Left ventricle myocardium superior (tissue), 1 donor: ENCODE data around the gene ANKH. TPM values are rescaled to one million over a fixed set of nuclear protein-coding genes. Genes with fewer than 3 reads are reported as not detected.
A peak's percentile ranks its signal among the peaks of the same experiment; 100 is the strongest.
"Not testable (repeated sequence)": the region's sequence is repeated elsewhere in the genome, so short reads cannot be mapped to it uniquely, and the experiment has no call there.

Source experiments
- ATAC-seq: fragments of 200-7000 bp; cut with Tn5 transposase; one replicate; pipeline ENCODE4 v1.9.1; 2020; ENCODE audit warnings: mild to moderate bottlenecking, moderate library complexity
- DNase-seq: peaks from one replicate; pipeline ENCODE4 v3.0.0-alpha.2; 2020
- intact Hi-C: fragments of 100-400 bp; cut with micrococcal nuclease; formaldehyde crosslinking; loops from one replicate; pipeline ENCODE4 v1.11.0; 2022
- total RNA-seq: library from RNA; stranded (reverse); fragmentation: NEBNext Ultra II Directional; extraction: Animal tissue kit (Norgen Biotek cat#: 25700); gene quantifications from one replicate; pipeline ENCODE4 v1.2.1, GENCODE V29; 2021
- donor health status: DM: no; HTN: yes; CAD: no; lungs with severe emphysema.

The ANKH gene
- total RNA-seq, 1 donor from 2014 or later: 166 TPM

DNA sequence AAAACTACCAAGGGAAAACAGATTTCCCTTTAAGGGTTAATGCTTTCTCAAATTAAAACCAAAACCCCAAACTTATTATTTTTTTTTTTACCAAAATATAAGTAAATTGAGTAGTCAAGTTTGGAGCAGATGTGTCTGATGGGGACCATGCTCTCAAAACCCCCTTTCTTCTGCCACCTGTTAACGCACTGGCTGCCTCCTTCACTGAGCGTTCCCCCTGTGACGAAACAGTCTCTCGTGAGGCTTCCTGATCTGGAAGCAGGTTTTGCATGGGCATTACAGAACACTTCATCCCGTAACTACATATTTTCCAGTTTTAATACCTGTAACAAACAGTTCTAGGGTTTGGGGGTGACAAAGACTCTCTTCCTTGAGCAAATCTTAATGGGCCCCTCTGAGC lies 59.4 kb downstream of the ANKH start:
- ATAC-seq: no peak
- no peak for DNase-seq
- intact Hi-C loops: no loop called here

DNA sequence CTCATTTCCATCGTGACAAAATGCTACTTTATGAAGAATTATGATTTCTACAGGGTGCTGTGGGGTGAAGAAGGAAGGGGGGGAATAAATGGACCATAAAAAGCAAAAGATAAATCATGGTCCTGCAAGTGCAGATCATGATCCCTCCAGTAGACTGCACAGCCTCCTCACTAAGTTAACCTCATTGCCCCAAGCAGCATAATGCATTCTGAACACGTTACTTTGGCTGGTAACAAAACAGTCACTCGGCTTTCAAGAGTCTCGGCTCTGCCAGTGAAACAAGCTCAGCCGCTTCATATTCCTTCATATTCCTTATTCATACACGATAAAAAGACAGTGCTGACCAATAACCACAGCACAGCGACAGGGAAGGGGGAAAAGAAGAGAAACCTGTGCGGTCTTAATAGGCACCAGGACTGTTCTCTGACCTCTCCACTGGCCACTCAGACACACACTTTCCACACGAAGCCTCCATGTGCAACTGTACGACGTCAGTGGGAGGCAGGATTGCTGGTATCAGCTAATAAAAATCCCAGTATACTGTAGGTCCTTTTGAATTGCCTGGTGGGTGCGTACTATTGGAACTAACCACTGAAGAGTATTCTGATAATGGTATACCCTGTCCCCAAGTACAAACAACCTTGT lies 60.5 kb downstream of the ANKH start:
- ATAC-seq (no peak), DNase-seq (no peak)
- intact Hi-C loops: no loop called here

DNA sequence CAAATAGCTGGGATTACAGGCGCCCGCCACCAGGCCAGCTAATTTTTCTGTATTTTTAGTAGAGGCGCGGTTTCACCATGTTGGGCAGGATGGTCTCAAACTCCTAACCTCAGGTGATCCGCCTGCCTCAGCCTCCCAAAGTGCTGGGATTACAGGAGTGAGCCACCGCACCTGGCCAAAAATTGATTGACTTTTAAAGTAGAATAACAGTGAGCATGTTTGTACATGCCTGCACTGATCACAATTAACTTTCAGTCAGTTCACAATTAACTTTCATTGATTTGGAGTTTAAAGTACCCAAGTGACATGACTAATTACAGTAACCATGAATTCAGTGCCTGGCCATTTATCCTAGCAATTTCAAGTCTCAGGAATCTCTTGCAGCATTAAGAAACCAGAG lies 61.3 kb downstream of the ANKH start:
- no peak for ATAC-seq
- intact Hi-C loops: no loop called here
- DNase-seq: no peak

DNA sequence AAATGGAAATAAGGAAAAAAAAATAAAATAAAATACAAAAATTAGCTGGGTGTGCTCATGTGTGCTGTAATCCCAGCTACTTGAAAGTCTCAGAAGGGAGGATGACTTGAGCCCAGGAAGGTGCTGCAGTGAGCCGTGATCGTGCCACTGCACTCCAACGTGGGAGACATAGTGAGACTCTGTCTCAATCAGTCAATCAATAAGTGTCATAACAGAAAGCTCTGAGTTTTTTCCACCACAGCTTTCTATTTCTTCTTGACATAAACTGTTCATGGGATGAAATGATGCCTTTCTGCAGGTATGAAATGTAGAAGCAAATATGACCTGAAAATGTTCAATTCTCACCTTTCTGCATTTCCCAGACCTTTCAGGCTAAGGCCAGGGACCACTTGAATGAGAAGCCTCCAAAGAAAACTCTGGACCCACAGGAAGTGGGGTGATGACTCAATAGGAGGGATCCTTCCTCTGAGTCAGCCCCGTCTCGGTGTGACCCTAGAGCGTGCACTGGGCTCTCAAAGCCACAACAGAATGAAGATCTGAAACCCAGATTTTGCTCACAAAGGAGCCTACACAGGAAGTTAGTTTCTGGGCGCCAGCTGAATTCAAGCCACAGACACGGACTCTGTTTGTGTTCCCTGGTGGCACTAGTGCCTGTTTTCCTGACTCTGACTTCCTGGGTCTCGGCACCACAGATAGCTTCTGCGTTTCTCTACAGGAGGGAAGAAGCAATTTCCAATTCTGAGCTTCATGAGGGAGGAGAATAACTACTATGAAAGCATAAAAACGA lies 62.0 kb downstream of the ANKH start:
- peak; percentile 66 for ATAC-seq
- intact Hi-C loops: no loop called here
- DNase-seq: peak; percentile 61

DNA sequence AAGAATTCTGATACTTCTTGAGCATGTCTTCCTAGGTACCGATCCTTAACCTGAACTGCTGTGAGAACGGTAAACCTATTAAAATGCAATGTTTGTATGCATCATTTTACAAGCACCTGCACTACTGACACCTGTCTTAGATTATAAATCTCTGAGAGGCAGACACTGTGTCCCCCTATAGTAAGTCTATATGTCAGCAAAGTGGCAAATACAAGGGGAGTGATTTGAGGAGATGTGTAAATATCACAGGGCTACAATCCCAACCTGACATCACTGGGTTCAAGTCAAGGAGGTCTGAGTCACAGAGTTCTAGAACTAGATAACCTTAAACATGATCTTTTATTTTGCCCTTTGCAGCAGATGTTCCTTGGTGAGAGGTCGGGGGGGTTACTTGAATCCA lies 64.1 kb downstream of the ANKH start:
- DNase-seq: no peak
- ATAC-seq: no peak
- intact Hi-C loops: no loop called here

DNA sequence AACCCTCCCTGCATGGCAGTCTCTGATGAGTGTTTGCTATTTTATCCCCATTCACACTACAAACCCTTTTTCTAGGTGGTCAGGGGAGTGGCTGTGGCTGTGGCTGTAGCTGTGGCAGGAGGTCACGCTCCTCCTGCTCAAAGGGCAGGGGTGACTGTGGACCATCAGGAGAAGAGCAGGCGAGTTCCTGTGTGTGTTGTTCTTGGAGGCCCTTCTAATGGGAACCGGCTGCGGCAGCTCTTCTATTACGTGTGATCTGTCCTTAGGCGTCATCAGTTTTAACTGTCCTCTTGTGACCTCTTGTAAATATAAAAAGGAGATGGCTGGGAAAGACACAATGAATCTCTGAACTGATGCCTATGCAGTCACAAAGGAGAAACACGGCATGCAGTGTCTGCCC lies 65.1 kb downstream of the ANKH start:
- ATAC-seq (peak; percentile 91), DNase-seq (peak; percentile 70)
- intact Hi-C loops: no loop called here

DNA sequence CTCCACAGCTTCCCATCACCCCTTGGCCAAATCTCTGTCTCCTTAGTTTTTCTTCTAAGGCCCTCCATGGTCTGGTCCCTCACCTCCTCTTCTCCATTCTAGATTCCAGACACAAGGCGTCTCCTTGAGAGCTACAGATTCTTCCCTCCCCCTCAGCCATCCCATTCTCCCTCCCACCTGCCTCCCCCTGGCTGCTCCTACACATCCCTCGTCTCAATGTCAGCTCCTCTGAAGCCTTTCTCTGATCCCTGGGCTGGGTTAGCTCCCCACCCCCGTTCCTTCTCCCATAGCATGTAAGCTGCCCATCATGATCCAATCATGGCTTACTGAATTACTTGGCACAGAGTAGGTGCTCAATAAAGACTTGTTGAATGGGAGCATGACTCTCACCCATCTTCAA lies 69.0 kb downstream of the ANKH start:
- intact Hi-C loops: no loop called here
- ATAC-seq: no peak
- no peak for DNase-seq

DNA sequence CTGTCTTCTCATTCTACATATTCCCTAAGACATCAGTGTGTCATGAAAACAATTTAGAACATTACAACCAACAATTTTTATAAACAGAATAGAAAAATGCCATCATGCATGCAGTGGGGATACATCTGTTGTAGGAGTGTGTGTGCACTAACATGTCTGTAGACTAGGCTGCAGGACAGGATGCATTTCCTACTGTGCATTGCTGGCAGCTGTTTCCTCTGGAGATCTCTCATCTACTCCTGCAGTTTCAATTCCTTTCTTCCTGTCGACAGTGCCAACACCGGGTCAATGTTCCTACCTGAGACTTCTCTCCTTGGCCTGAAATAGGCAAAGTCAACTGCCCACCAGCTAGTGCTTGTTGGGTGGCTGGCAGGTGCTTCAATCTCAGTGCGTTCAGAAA lies 69.8 kb downstream of the ANKH start:
- ATAC-seq: no peak
- intact Hi-C loops: no loop called here

DNA sequence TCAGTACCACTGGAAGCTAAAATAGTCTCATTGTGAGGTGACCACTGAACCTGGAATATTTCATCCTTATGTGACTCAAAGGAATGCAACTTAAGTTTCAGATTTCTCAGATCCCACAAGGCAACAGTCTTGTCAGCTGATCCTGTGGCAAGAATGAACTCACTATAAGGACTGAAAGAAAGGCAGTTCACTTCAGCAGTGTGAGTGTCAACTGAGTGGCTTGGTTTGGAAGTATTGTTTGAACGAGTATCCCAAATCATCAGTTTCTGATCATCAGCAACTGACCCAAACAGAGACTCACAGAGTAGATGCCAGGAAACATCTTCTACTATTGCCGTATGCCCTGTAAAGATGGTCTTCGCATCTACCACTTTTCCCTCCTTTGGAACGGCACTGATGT lies 74.2 kb downstream of the ANKH start:
- DNase-seq, ATAC-seq, intact Hi-C loops: not testable (repeated sequence)

More for the DNA sequence above, 69.8 kb downstream of the ANKH start:
- DNase-seq: no peak

DNA sequence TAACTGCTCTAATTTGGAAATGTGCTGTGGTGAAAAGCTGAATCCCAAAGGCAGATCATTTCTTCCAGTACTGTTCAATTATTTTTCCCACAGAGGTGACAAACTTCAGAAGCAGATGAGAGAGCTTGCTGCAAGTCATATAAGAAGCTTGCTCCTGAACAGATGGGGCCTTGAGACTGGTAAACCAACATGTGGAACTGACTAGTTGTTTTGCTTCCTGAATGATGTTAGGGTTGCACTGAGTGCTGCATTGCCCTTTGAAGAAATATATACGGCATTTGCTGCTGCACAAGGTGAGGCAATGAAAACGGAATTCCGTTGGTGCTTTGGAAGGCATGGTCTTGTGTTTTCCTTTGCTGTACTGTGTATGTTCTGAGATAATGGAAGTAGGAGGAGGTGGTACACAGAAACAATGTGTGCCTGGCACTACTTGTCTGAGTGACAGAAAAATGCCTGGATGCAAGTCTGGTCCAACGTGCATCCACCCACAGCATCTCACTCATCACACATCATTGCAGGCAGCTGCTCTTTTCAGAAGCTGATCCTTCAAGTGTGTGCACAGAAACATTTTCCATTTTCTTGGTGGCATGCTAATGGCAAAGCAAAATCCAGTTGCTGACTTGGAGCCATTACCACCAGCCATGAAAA lies 76.9 kb downstream of the ANKH start:
- peak; percentile 50 for ATAC-seq
- intact Hi-C loops: no loop called here
- no peak for DNase-seq

DNA sequence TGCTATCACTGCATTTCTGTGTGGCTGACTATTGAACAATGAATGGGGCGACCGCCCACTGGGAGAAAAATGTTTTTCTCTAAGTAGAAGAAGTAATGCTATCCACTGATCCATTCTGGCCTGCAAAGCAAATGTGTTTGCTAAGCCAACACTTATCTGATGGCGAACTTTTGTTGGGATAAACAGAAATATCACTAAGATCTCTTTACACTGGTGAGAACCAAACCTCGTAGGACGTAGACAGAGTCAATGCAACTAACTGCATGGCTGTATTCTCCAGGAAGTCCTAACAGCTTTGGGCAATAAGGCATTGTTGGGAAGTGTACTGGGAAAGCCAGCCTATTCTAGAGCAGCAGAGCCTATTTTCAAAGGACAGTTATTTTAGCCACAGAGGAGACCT lies 77.7 kb downstream of the ANKH start:
- no peak for DNase-seq

DNA sequence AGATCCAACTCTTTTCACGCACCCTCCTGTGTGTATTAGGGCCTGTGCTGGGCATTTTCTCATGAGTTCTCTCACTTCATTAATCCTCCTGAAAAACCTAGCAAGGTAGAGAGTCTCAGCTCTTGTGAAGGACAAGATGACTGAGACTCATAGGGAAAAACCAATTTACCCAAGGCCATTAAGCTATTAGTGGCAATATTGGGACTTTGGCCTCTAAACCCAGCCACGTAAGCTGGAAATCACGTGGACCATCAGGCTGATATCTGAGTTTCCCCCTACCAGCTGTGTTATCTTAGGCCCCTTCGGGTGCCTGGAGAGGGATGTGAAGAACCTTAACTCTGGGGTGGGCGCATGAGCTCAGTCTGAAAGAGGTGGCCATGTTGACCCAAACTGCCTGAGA lies 80.7 kb downstream of the ANKH start:
- intact Hi-C loops: no loop called here
- ATAC-seq: no peak
- DNase-seq: no peak

More for the DNA sequence above, 77.7 kb downstream of the ANKH start:
- ATAC-seq: no peak
- intact Hi-C loops: no loop called here

DNA sequence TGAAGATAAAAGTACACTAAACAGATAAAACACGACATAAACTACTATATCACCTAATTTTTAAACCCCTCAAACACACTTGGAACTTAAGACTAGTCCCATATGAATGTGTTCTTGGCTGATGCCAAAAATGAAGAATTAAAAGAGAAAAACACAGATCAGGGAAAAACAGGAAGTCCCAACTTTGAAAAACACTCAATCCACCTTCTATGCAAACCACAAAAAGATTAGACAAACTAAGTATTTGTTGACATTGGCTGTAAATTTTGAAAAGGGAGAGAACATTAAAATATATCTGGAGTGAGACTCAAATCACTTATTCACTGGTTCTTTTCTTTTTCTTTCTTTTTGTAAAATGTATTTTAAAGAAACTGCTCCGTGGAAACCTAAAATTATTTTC lies 81.4 kb downstream of the ANKH start:
- ATAC-seq (no peak), DNase-seq (no peak)
- intact Hi-C loops: no loop called here

DNA sequence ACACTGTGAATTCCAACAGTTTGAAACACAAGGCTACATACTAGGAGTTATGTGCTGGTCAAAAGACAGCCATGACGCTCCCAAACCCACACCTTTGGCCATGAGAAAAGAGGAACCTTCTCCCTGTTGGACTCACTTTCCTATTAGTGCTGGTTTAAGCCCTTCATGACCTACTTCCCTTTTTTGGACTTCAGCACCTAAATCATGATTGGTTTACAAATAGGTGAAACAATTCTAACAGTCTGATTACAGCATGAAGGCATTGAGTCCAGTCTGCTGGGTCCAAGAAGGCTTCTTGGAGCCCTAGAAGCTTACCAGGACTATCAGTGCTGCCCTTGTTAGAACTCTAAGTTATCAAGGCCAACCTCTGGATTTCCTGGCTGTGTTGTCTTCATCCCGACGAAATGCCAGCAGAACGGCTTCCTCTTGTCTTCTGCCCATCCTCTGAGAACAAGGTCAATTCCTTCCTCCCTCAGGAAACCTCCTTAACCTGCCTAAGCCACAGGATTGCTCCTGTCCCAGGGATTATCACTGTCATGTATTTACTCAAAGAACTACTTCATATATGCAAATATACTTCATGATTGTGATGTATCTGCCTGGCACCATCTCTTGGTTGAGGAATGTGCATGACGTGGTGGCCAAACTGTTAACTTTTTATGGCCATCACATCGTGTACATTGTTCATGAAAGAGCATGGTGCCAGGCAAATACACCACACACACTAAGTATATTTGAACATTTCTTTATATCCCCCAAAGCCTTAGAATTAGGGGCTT lies 83.6 kb downstream of the ANKH start:
- DNase-seq (no peak), ATAC-seq (no peak)
- intact Hi-C loops: no loop called here

DNA sequence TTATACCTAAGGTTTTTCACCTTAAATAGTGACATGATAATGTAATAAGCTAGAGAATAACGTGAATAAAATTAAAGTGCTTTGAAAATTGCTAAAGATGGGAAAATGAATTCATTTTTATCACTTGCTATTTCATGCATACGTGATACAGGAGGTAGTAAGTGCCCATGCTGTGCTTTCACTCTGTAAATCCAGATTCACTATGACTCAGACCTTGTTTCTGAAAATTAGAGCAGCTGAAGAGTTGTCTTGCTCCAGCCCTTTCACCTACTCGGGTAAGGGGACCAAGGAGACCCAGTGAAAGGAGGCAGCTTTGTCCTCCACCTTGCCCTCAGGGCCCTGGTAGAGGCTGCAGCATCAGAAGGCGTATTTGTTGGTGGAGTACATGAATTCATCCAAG lies 87.9 kb downstream of the ANKH start:
- no peak for ATAC-seq
- no peak for DNase-seq
- intact Hi-C loops: no loop called here

DNA sequence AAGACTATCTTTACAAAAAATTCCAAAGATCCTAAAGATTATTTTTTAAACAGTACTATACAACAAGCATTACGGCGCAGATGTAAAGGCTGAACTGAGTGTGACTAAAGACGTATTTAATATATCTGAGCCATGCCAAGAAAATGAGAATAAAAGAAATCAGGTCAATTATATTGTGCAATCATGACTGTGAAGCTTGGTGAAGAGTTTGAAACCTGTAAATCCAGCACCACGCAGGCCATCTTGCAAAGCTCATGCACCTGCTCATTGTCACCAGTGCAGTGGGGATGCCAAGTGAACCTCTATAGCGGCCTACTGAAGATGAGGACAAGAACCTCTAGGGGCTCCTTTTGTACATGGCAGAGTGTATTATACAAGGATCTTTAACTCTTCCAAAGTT lies 89.0 kb downstream of the ANKH start:
- intact Hi-C loops: no loop called here
- ATAC-seq: no peak

DNA sequence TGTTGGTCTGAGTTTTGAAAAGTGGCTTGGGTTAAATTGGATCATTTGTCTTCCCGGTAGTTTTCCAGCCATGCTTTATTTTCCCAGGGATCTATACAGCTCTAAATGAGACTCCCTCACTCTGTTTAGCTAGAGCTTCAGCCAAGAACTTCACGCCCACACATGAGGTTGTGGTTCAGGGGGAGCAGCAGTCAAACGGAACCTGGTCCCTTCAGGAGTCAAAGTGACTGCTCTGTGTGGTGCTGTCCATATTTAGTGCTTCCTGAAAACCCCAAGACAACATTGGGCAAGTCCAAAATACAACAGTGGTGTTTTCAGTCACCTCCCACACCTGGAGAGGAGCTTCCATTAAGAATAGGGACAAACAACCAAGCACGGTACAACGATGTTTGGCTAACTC lies 90.5 kb downstream of the ANKH start:
- DNase-seq (no peak), ATAC-seq (no peak)
- intact Hi-C loops: no loop called here

More for the DNA sequence above, 89.0 kb downstream of the ANKH start:
- DNase-seq: no peak

DNA sequence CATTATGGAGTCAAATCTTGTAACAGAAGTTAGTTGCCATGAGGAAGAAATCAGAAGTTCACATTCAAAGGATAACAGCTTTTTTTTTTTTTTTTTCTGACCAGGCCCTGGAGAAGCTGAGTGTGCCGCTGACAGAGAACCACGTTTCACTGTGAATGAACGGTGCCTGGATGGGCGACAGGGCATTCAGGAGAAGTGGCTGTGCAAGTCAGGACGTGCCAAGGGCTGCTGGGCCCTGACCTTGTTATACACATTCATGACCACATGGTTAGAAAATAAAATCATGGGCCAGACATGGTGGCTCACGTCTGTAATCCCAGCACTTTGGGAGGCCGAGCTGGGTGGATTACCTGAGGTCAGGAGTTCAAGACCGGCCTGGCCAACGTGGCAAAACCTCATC lies 91.6 kb downstream of the ANKH start:
- intact Hi-C loops: no loop called here
- DNase-seq (no peak), ATAC-seq (peak; percentile 47)

DNA sequence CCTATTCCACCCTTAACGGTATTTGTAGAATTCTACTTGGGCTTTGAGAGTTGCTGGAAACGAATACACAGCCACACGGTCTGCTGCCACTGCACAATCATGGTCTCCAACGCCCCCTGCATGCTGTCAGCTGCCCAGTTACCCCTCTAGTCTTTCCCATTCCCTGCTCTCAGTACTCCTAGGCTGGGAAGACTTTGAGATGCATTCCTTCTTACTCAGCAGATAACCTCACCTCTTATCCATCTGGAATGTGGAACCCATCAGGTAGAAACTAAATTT lies 92.8 kb downstream of the ANKH start:
- ATAC-seq (peak; percentile 27), DNase-seq (no peak)
- intact Hi-C loops: no loop called here
